ENCODE results near the gene PDCD11. TPM values are rescaled to one million over a fixed set of nuclear protein-coding genes. Genes with fewer than 3 reads are reported as not detected.
A peak's percentile ranks its signal among the peaks of the same experiment; 100 is the strongest.

The PDCD11 gene
- total RNA-seq, 6 experiments from 2014 or later, result 30.8 to 38.4 (median 32.1) TPM

GRCh38 chr10:103493916-103494877 is 97.8 kb downstream of the PDCD11 start:
- Mint-ChIP-seq H3K27ac (no peak overlapping the region), H3K4me1 (ENCODE audit: low read depth) (peaks cover 33% of the 10 kb centered on the region), H3K4me3 (peak overlapping the region; percentile 67), H3K27me3 (ENCODE audit: insufficient read depth) (peaks cover 45% of the 10 kb centered on the region), H3K9me3 (no peaks in the 10 kb centered on the region), H3K36me3 (ENCODE audit: low read depth) (no peaks in the 10 kb centered on the region)
- DNase-seq, result no peak
- TF ChIP-seq CTCF (IDR thresholded peaks at IDR 0.05), result no peak

- Mint-ChIP-seq H3K27me3 (ENCODE audit: insufficient read depth) (peaks cover 55% of the 10 kb centered on the region), H3K4me1 (ENCODE audit: low read depth) (peaks cover 32% of the 10 kb centered on the region), H3K9me3 (no peaks in the 10 kb centered on the region), H3K36me3 (ENCODE audit: low read depth) (no peaks in the 10 kb centered on the region), H3K4me3 (no peak overlapping the region), H3K27ac (no peak overlapping the region)
- no peak for DNase-seq
- no peak for TF ChIP-seq CTCF (IDR thresholded peaks at IDR 0.05)
These were observed 98.9 kb downstream of the PDCD11 start for GRCh38 chr10:103495321-103495720.

Small RNAs within 50 kb of the gene (microRNA-seq; reads per million reads assigned to microRNA genes)
- gene MIR1307, result 9,778 reads per million, percentile 93 among the genes with 10 or more reads in this experiment

Other genes with a start within 250 kb of the PDCD11 start
- gene NT5C2, start 203.4 kb upstream of the PDCD11 start, total RNA-seq (2021; fragmentation: NEBNext Ultra II Directional; extraction: Animal tissue kit (Norgen Biotek cat#: 25700)), result 10 to 100 TPM; 78.5 to 97.4 (median 81.1) TPM
- gene RPEL1, start 150.7 kb upstream of the PDCD11 start, total RNA-seq (2021; fragmentation: NEBNext Ultra II Directional; extraction: Animal tissue kit (Norgen Biotek cat#: 25700)), result under 1 TPM in 1 of 6 experiments, not detected in 5; 0.14 TPM
- gene INA, start 119.5 kb upstream of the PDCD11 start, total RNA-seq (2021; fragmentation: NEBNext Ultra II Directional; extraction: Animal tissue kit (Norgen Biotek cat#: 25700)), result 1 to 10 TPM in 2 of 6 experiments, under 1 TPM in 3, not detected in 1; 0.06 to 1.3 (median 0.10) TPM
- gene PCGF6, start 45.5 kb upstream of the PDCD11 start, total RNA-seq (2021; fragmentation: NEBNext Ultra II Directional; extraction: Animal tissue kit (Norgen Biotek cat#: 25700)), result 1 to 10 TPM; 7.4 to 9.2 (median 8.4) TPM
- gene TAF5, start 28.6 kb upstream of the PDCD11 start, total RNA-seq (2021; fragmentation: NEBNext Ultra II Directional; extraction: Animal tissue kit (Norgen Biotek cat#: 25700)), result 1 to 10 TPM; 2.7 to 4.0 (median 3.8) TPM
- 100 to 1,000 TPM; 397 to 452 (median 442) TPM for gene ATP5MK, start 151 bp upstream of the PDCD11 start, total RNA-seq (2021; fragmentation: NEBNext Ultra II Directional; extraction: Animal tissue kit (Norgen Biotek cat#: 25700))
- gene CALHM2, start 55.7 kb downstream of the PDCD11 start, total RNA-seq (2021; fragmentation: NEBNext Ultra II Directional; extraction: Animal tissue kit (Norgen Biotek cat#: 25700)), result 10 to 100 TPM; 41.0 to 46.0 (median 45.1) TPM
- gene CALHM1, start 62.3 kb downstream of the PDCD11 start, total RNA-seq (2021; fragmentation: NEBNext Ultra II Directional; extraction: Animal tissue kit (Norgen Biotek cat#: 25700)), result not detected
- gene CALHM3, start 82.6 kb downstream of the PDCD11 start, total RNA-seq (2021; fragmentation: NEBNext Ultra II Directional; extraction: Animal tissue kit (Norgen Biotek cat#: 25700)), result under 1 TPM in 1 of 6 experiments, not detected in 5; 0.09 TPM
- under 1 TPM; 0.06 to 0.46 (median 0.27) TPM for gene NEURL1, start 97.1 kb downstream of the PDCD11 start, total RNA-seq (2021; fragmentation: NEBNext Ultra II Directional; extraction: Animal tissue kit (Norgen Biotek cat#: 25700))

Measured in HFFc6 (cell line).